Measurements from ENCODE around the gene LACTBL1.
A peak's percentile ranks its signal among the peaks of the same experiment; 100 is the strongest.

GRCh38 chr1:22976461-22977243 is 4.0 kb upstream of the LACTBL1 start:
- TF ChIP-seq CTCF (IDR thresholded peaks at IDR 0.05) (peak in 5 of 6 experiments; percentile 17 to 90 (median 81)), POLR2A (IDR thresholded peaks at IDR 0.05) (no peak)

Data from Peyer's patch (tissue), 4 donors.